Measurements from ENCODE around the gene U2AF1L4. TPM values are rescaled to one million over a fixed set of nuclear protein-coding genes. Genes with fewer than 3 reads are reported as not detected.
A peak's percentile ranks its signal among the peaks of the same experiment; 100 is the strongest.

U2AF1L4 gene
- total RNA-seq, 2 experiments from 2014 or later: 16.1 to 35.2 TPM

- H3K4me1 ChIP-seq (ENCODE audit: insufficient read depth, low read length, poor library complexity, severe bottlenecking): peaks cover 54% of the 10 kb centered on the region
- intact Hi-C loops (cut with micrococcal nuclease; ENCODE audit: unreplicated experiment): loop anchor here (1.0 to 10.0 kb wide), 3 partner anchors 47 to 1306 kb away; partner anchors contain the start of genes HCST and NFKBID
- BruUV-seq (replicated peaks): no TSS peak
Observed at GRCh38 chr19:35741203-35741515, 4.1 kb downstream of the U2AF1L4 start.

GRCh38 chr19:35740423-35741202 lies 4.6 kb downstream of the U2AF1L4 start:
- peak; percentile 61 for TF ChIP-seq CTCF (conservative IDR thresholded peaks at IDR 0.05; ENCODE audit: low read length)
- TF ChIP-seq EZH2phosphoT487 (IDR thresholded peaks at IDR 0.05; ENCODE audit: borderline replicate concordance, low read depth, low read length): no peak
- Histone ChIP-seq H3K9me2 (ENCODE audit: insufficient read depth, low read length) (no peaks in the 10 kb centered on the region), H2AFZ (ENCODE audit: low read length) (peak overlapping the region; percentile 50; the same call in 1 of the 2 replicates), H3K4me3 (ENCODE audit: low read depth, low read length, poor library complexity, severe bottlenecking) (peak overlapping the region; percentile 69), H3K4me1 (ENCODE audit: insufficient read depth, low read length, poor library complexity, severe bottlenecking) (peaks cover 52% of the 10 kb centered on the region), H4K20me1 (ENCODE audit: insufficient read depth, low read length) (no peaks in the 10 kb centered on the region), H3K27ac (ENCODE audit: low read depth, low read length, poor library complexity, severe bottlenecking) (peak overlapping the region; percentile 86), H3K4me2 (ENCODE audit: low read length) (peak overlapping the region; percentile 84), H3K79me2 (ENCODE audit: insufficient read depth, low read depth, low read length) (no peaks in the 10 kb centered on the region; the same call in 1 of the 2 replicates), H3K9me3 (ENCODE audit: low read length) (no peaks in the 10 kb centered on the region), H3K36me3 (ENCODE audit: insufficient read depth, low read length) (peaks cover 42% of the 10 kb centered on the region)
- ChIA-PET CTCF (ENCODE audit: unreplicated experiment) (interaction anchor here (0.6 kb wide), 1 partner anchor 96 kb away, joined by 3 read pairs; no protein-coding TSS in a partner anchor), POLR2A (interaction anchor here (0.6 to 1.1 kb wide), 6 partner anchors 22 to 1109 kb away, joined by 3 to 7 read pairs (median 3); partner anchors contain the start of gene COX6B1)
- peak; percentile 97 for DNase-seq (ENCODE audit: low spot score)
- intact Hi-C loops (cut with micrococcal nuclease; ENCODE audit: unreplicated experiment): loop anchor here (1.0 to 10.0 kb wide), 5 partner anchors 23 to 1306 kb away; partner anchors contain the start of genes ARHGAP33, HCST and NFKBID
- no TSS peak for BruUV-seq (replicated peaks)

More at GRCh38 chr19:35741203-35741515, 4.1 kb downstream of the U2AF1L4 start:
- Histone ChIP-seq H3K9me3 (ENCODE audit: low read length) (no peaks in the 10 kb centered on the region), H2AFZ (ENCODE audit: low read length) (peak overlapping the region; percentile 50; the same call in 1 of the 2 replicates), H4K20me1 (ENCODE audit: insufficient read depth, low read length) (no peaks in the 10 kb centered on the region), H3K27ac (ENCODE audit: low read depth, low read length, poor library complexity, severe bottlenecking) (peak overlapping the region; percentile 86), H3K4me3 (ENCODE audit: low read depth, low read length, poor library complexity, severe bottlenecking) (peak overlapping the region; percentile 69), H3K36me3 (ENCODE audit: insufficient read depth, low read length) (peaks cover 36% of the 10 kb centered on the region), H3K4me2 (ENCODE audit: low read length) (peak overlapping the region; percentile 84), H3K9me2 (ENCODE audit: insufficient read depth, low read length) (no peaks in the 10 kb centered on the region), H3K79me2 (ENCODE audit: insufficient read depth, low read depth, low read length) (peaks cover 5% of the 10 kb centered on the region; the same call in 1 of the 2 replicates)
- POLR2A ChIA-PET: interaction anchor here (0.6 to 1.1 kb wide), 4 partner anchors 39 to 190 kb away, joined by 3 to 7 read pairs (median 4); partner anchors contain the start of gene COX6B1
- CTCF ChIA-PET (ENCODE audit: unreplicated experiment): interaction anchor here (0.6 kb wide), 1 partner anchor 96 kb away, joined by 3 read pairs; no protein-coding TSS in a partner anchor
- TF ChIP-seq CTCF (conservative IDR thresholded peaks at IDR 0.05; ENCODE audit: low read length) (no peak), EZH2phosphoT487 (IDR thresholded peaks at IDR 0.05; ENCODE audit: borderline replicate concordance, low read depth, low read length) (no peak)
- no peak for DNase-seq (ENCODE audit: low spot score)

All from OCI-LY7 (cell line).